ENCODE data around the gene NDUFS3. TPM values are rescaled to one million over a fixed set of nuclear protein-coding genes. Genes with fewer than 3 reads are reported as not detected.
A peak's percentile ranks its signal among the peaks of the same experiment; 100 is the strongest.

Gene NDUFS3
- total RNA-seq, 1 experiment from 2014 or later: 137 TPM

- DNase-seq (ENCODE audit: low read depth): no peak
Measured at GRCh38 chr11:47589977-47590861, 11.3 kb downstream of the NDUFS3 start.

- DNase-seq (ENCODE audit: low read depth): no peak
Measured at GRCh38 chr11:47591764-47592163, 12.9 kb downstream of the NDUFS3 start.

- no peak for DNase-seq (ENCODE audit: low read depth)
Measured at GRCh38 chr11:47592251-47592650, 13.4 kb downstream of the NDUFS3 start.

- DNase-seq (ENCODE audit: low read depth): no peak
Measured at GRCh38 chr11:47592970-47593369, 14.1 kb downstream of the NDUFS3 start.

- DNase-seq (ENCODE audit: low read depth): no peak
Measured at GRCh38 chr11:47593492-47593933, 14.6 kb downstream of the NDUFS3 start.

GRCh38 chr11:47593934-47594855 lies 15.3 kb downstream of the NDUFS3 start, which contains the start of gene C1QTNF4:
TSS of gene C1QTNF4 (minus strand) at chr11:47594411. CDS start at chr11:47590810, 3,601 bp downstream.
- DNase-seq (ENCODE audit: low read depth): no peak

GRCh38 chr11:47595029-47595428 lies 16.2 kb downstream of the NDUFS3 start:
- DNase-seq (ENCODE audit: low read depth): no peak

- DNase-seq (ENCODE audit: low read depth): no peak
Measured at GRCh38 chr11:47595967-47596366, 17.1 kb downstream of the NDUFS3 start.

GRCh38 chr11:47599902-47600301 lies 21.0 kb downstream of the NDUFS3 start:
- no peak for DNase-seq (ENCODE audit: low read depth)

- no peak for DNase-seq (ENCODE audit: low read depth)
Measured at GRCh38 chr11:47603295-47603694, 24.4 kb downstream of the NDUFS3 start.

GRCh38 chr11:47605921-47606320 lies 27.0 kb downstream of the NDUFS3 start:
- DNase-seq (ENCODE audit: low read depth): no peak

GRCh38 chr11:47606731-47607130 lies 27.9 kb downstream of the NDUFS3 start:
- no peak for DNase-seq (ENCODE audit: low read depth)

- DNase-seq (ENCODE audit: low read depth): peak; percentile 66
Measured at GRCh38 chr11:47607380-47607779, 28.5 kb downstream of the NDUFS3 start.

GRCh38 chr11:47609675-47610074 lies 30.8 kb downstream of the NDUFS3 start:
- no peak for DNase-seq (ENCODE audit: low read depth)

- DNase-seq (ENCODE audit: low read depth): no peak
Measured at GRCh38 chr11:47611348-47611794, 32.5 kb downstream of the NDUFS3 start.

GRCh38 chr11:47615249-47615648 lies 36.4 kb downstream of the NDUFS3 start:
- DNase-seq (ENCODE audit: low read depth): no peak

- DNase-seq (ENCODE audit: low read depth): peak; percentile 30
Measured at GRCh38 chr11:47616726-47617416, 38.0 kb downstream of the NDUFS3 start.

- DNase-seq (ENCODE audit: low read depth): no peak
Measured at GRCh38 chr11:47617417-47617809, 38.5 kb downstream of the NDUFS3 start.

- DNase-seq (ENCODE audit: low read depth): no peak
Measured at GRCh38 chr11:47620836-47621378, 42.0 kb downstream of the NDUFS3 start.

GRCh38 chr11:47626234-47626633 lies 47.4 kb downstream of the NDUFS3 start:
- no peak for DNase-seq (ENCODE audit: low read depth)

- no peak for DNase-seq (ENCODE audit: low read depth)
Measured at GRCh38 chr11:47628026-47628425, 49.2 kb downstream of the NDUFS3 start.
